LoVo (cell line): ENCODE results near the gene MACF1.
"Not testable (repeated sequence)": the region's sequence is repeated elsewhere in the genome, so short reads cannot be mapped to it uniquely, and the experiment has no call there.

Experiments used
- DNase-seq: peaks from one replicate; pipeline ENCODE4 v3.0.0-alpha.2; 2016; ENCODE audit warnings: low spot score

MACF1 gene

GRCh38 chr1:39418236-39418635 is 213.7 kb downstream of the MACF1 start:
- DNase-seq: no peak

- no peak for DNase-seq
Observed at GRCh38 chr1:39420493-39420892, 216.0 kb downstream of the MACF1 start.

- DNase-seq: no peak
Observed at GRCh38 chr1:39422614-39423013, 218.1 kb downstream of the MACF1 start.

GRCh38 chr1:39425151-39425550 is 220.7 kb downstream of the MACF1 start:
- no peak for DNase-seq

GRCh38 chr1:39425634-39426033 is 221.1 kb downstream of the MACF1 start:
- DNase-seq: no peak

GRCh38 chr1:39426346-39426745 is 221.9 kb downstream of the MACF1 start:
- no peak for DNase-seq

- DNase-seq: no peak
Observed at GRCh38 chr1:39427374-39427773, 222.9 kb downstream of the MACF1 start.

GRCh38 chr1:39427912-39428311 is 223.4 kb downstream of the MACF1 start:
- no peak for DNase-seq

GRCh38 chr1:39431927-39432326 is 227.4 kb downstream of the MACF1 start:
- no peak for DNase-seq

- no peak for DNase-seq
Observed at GRCh38 chr1:39434797-39435395, 230.4 kb downstream of the MACF1 start.

GRCh38 chr1:39435597-39435996 is 231.1 kb downstream of the MACF1 start:
- DNase-seq: no peak

- no peak for DNase-seq
Observed at GRCh38 chr1:39436842-39437241, 232.3 kb downstream of the MACF1 start.

GRCh38 chr1:39438042-39438441 is 233.5 kb downstream of the MACF1 start:
- no peak for DNase-seq

GRCh38 chr1:39440856-39441255 is 236.4 kb downstream of the MACF1 start:
- no peak for DNase-seq

GRCh38 chr1:39441797-39442196 is 237.3 kb downstream of the MACF1 start:
- DNase-seq: no peak

- DNase-seq: no peak
Observed at GRCh38 chr1:39445573-39445972, 241.1 kb downstream of the MACF1 start.

- no peak for DNase-seq
Observed at GRCh38 chr1:39446986-39447567, 242.6 kb downstream of the MACF1 start.

- not testable (repeated sequence) for DNase-seq
Observed at GRCh38 chr1:39450041-39450440, 245.5 kb downstream of the MACF1 start.

GRCh38 chr1:39450956-39451606 is 246.6 kb downstream of the MACF1 start:
- no peak for DNase-seq

GRCh38 chr1:39452081-39452480 is 247.6 kb downstream of the MACF1 start:
- DNase-seq: no peak

GRCh38 chr1:39452540-39452939 is 248.0 kb downstream of the MACF1 start:
- no peak for DNase-seq

GRCh38 chr1:39453603-39454002 is 249.1 kb downstream of the MACF1 start:
- DNase-seq: no peak

- DNase-seq: no peak
Observed at GRCh38 chr1:39458991-39459390, 254.5 kb downstream of the MACF1 start.

- DNase-seq: no peak
Observed at GRCh38 chr1:39462074-39462473, 257.6 kb downstream of the MACF1 start.
